ENCODE data around the gene OR52K1. TPM values are rescaled to one million over a fixed set of nuclear protein-coding genes. Genes with fewer than 3 reads are reported as not detected.

OR52K1 gene
- total RNA-seq (under 1 TPM; 0.43 to 0.47 TPM), polyA plus RNA-seq (ENCODE audit: insufficient read depth, low read depth, low replicate concordance) (not detected)
- long read RNA-seq, donor 1, result 0 reads
- long read RNA-seq, donor 2, result 0 reads

DNA sequence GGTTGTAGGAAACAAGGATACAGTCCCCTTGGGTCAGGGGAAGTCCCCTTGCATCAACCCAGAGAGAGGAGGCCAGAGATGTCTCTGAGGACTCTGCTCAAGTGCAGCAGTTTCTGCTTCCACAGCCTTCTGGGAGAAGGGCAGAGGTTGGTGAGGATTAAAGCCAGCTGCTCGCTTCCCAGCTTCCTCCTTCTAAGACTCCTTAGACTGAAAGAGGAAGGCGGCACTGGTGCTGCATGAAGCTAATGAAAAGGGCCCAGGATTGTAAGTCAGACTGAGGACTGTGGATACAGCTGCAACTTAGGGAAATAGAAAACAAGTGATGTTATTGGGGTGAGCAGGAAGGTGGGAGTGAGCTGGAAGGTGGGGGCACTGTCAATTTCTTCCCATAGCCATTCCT is at the start of gene OR52K1:
Gene OR52K1 (plus strand): TSS at position 202 of the 400 bp plus-strand sequence. CDS start 6,255 bp downstream, outside the sequence.
- Histone ChIP-seq H3K4me3 (no peak within 1 kb of the TSS), H3K36me3 (ENCODE audit: low read depth, missing control alignments) (no peaks in the 10 kb centered on the region), H3K27me3 (no peaks in the 10 kb centered on the region), H3K9me3 (no peaks in the 10 kb centered on the region), H3K4me1 (no peaks in the 10 kb centered on the region), H3K27ac (no peak within 1 kb of the TSS)
- TF ChIP-seq, protein P1, sequence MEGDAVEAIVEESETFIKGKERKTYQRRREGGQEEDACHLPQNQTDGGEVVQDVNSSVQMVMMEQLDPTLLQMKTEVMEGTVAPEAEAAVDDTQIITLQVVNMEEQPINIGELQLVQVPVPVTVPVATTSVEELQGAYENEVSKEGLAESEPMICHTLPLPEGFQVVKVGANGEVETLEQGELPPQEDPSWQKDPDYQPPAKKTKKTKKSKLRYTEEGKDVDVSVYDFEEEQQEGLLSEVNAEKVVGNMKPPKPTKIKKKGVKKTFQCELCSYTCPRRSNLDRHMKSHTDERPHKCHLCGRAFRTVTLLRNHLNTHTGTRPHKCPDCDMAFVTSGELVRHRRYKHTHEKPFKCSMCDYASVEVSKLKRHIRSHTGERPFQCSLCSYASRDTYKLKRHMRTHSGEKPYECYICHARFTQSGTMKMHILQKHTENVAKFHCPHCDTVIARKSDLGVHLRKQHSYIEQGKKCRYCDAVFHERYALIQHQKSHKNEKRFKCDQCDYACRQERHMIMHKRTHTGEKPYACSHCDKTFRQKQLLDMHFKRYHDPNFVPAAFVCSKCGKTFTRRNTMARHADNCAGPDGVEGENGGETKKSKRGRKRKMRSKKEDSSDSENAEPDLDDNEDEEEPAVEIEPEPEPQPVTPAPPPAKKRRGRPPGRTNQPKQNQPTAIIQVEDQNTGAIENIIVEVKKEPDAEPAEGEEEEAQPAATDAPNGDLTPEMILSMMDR (IDR thresholded peaks at IDR 0.05), result no peak
- TF ChIP-seq POLR2A (IDR thresholded peaks at IDR 0.05), result no peak
- intact Hi-C loops (cut with DNase I; ENCODE audit: low total_unique reads), result no loop called here
- WGBS, 2 donors, result 83 to 85% methylated on average over 2 of the region's 2 CpGs
- DNase-seq, result no peak

DNA sequence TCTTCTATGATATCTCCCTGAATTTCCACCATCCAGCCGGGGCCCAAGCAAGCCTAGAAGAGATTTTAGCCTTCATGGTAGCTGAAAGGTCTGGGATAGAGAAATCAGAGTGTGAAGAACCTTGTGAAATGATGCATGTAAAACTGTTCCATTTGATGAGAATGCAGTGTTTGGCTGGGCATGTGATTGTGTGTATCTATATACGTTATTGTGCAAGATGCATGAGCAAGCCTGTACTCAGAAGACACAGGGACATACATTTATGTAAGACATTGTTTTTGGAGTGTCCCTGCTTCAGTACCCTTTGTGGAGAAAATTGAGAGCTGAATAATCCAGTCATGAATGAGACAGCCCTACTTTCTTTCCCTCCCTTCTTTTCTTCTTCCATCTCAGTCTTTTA is 48.6 kb upstream of the OR52K1 start:
- WGBS, 2 donors, result 74 to 75% methylated on average over 2 of the region's 2 CpGs
- Histone ChIP-seq H3K36me3 (ENCODE audit: low read depth, missing control alignments) (no peaks in the 10 kb centered on the region), H3K4me3 (no peak overlapping the region), H3K27me3 (no peaks in the 10 kb centered on the region), H3K27ac (no peak overlapping the region), H3K9me3 (no peaks in the 10 kb centered on the region), H3K4me1 (no peaks in the 10 kb centered on the region)
- DNase-seq, result no peak
- TF ChIP-seq POLR2A (IDR thresholded peaks at IDR 0.05), result no peak
- TF ChIP-seq, protein P1 (IDR thresholded peaks at IDR 0.05), result no peak
- intact Hi-C loops (cut with DNase I; ENCODE audit: low total_unique reads), result no loop called here

DNA sequence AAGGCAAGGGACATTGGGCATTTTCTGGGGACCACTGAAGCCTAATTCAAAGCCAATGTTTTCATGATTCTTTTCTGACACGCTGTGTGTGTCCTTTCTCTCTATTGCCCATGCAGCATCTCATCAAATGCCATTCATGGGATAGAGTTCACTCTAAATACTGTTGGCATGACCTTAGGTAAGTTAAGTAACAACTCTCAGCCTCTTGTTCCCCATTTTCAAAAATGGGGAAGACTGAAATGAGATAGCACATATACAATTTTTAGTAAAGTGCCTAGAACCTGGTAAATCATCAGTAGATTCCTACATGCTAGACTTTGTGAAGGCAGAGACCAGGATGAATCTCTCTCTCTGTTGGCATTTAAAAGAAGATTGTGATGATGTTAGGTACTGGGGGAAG is 46.0 kb upstream of the OR52K1 start:
- no peak for TF ChIP-seq POLR2A (IDR thresholded peaks at IDR 0.05)
- TF ChIP-seq, protein P1 (IDR thresholded peaks at IDR 0.05), result no peak
- intact Hi-C loops (cut with DNase I; ENCODE audit: low total_unique reads), result no loop called here
- Histone ChIP-seq H3K4me3 (no peak overlapping the region), H3K36me3 (ENCODE audit: low read depth, missing control alignments) (no peaks in the 10 kb centered on the region), H3K4me1 (no peaks in the 10 kb centered on the region), H3K27me3 (no peaks in the 10 kb centered on the region), H3K27ac (no peak overlapping the region), H3K9me3 (no peaks in the 10 kb centered on the region)
- 85 to 90% methylated on average over 1 of the region's 1 CpG for WGBS, 2 donors
- DNase-seq, result no peak

DNA sequence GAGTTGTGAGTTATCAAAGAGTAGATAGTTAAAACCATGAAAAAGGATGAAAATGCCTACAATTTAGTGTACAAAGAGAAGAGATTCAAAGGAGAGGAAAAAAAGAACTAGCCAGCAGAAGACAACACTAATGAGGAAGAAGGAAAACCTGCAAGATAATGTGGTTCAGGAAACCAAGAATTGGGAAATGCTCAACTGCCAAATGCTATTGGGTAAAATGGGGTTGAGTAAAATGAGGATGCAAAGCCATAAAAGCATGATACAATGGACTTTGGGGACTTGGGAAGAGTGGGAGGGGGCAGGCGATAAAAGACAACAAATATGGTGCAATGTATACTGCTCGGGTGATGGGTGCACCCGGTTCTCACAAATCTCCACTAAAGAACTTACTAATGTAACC is 40.9 kb upstream of the OR52K1 start:
- Histone ChIP-seq H3K9me3 (no peaks in the 10 kb centered on the region), H3K4me1 (no peaks in the 10 kb centered on the region), H3K36me3 (ENCODE audit: low read depth, missing control alignments) (no peaks in the 10 kb centered on the region), H3K27ac (no peak overlapping the region), H3K27me3 (no peaks in the 10 kb centered on the region), H3K4me3 (no peak overlapping the region)
- 87 to 92% methylated on average over 3 of the region's 3 CpGs for WGBS, 2 donors
- intact Hi-C loops (cut with DNase I; ENCODE audit: low total_unique reads), result no loop called here
- TF ChIP-seq, protein P1 (IDR thresholded peaks at IDR 0.05), result no peak
- no peak for TF ChIP-seq POLR2A (IDR thresholded peaks at IDR 0.05)
- DNase-seq, result no peak

DNA sequence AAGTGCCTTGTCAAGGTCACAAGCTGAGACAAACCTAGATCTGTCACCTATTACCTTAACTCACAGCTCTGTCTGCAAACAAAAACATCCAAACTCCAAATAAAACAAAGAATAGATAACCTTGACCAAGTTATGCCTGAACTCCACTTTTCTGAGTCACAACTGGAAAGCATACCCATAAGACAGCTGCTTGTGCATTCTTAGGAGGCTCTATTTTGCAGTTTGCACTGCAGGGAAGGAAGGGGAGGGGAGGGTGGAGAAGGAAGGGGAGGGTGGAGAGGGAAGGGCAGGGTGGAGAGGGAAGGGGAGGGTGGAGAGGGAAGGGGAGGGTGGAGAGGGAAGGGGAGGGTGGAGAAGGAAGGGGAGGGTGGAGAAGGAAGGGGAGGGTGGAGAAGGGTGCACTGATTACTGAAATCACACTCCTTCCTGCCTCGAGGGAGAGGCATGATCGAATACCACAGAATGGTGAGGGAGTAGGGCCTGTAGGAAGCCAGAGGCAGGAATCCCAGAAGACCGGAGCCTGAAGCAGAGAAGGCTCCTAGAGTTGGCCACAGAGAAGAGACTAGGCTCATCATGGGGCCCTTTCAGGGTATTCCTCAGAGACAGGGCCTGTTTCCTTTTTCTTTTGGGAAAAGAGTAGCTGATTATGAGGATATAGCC is 39.1 kb upstream of the OR52K1 start:
- Histone ChIP-seq H3K4me3 (no peak overlapping the region), H3K9me3 (no peaks in the 10 kb centered on the region), H3K27ac (no peak overlapping the region), H3K36me3 (ENCODE audit: low read depth, missing control alignments) (no peaks in the 10 kb centered on the region), H3K27me3 (no peaks in the 10 kb centered on the region), H3K4me1 (no peaks in the 10 kb centered on the region)
- TF ChIP-seq POLR2A (IDR thresholded peaks at IDR 0.05), result no peak
- TF ChIP-seq, protein P1 (IDR thresholded peaks at IDR 0.05), result no peak
- intact Hi-C loops (cut with DNase I; ENCODE audit: low total_unique reads), result no loop called here
- no peak for DNase-seq
- 34 to 41% methylated on average over 3 of the region's 3 CpGs for WGBS, 2 donors
